H1 (cell line): ENCODE results near the gene ENOSF1. TPM values are rescaled to one million over a fixed set of nuclear protein-coding genes. Genes with fewer than 3 reads are reported as not detected.

Experiments
- CTCF ChIA-PET: fragments of 300-600 bp; sonication (Branson Sonifier 250); formaldehyde crosslinking; loops from one replicate; lab custom pipeline; 2021; ENCODE audit not compliant: partially characterized antibody; lab: Charles Lee
- POLR2A ChIA-PET: fragments of 300-600 bp; sonication (Branson Sonifier 250); formaldehyde crosslinking; loops from one replicate; lab custom pipeline; 2021; ENCODE audit warnings: inconsistent platforms; ENCODE audit not compliant: partially characterized antibody; lab: Charles Lee
- DNase-seq, 2 experiments: peaks; one replicate each; pipeline versions ENCODE4 v3.0.0 to v3.0.0-alpha.2; 2010 to 2022; ENCODE audit warnings: low spot score in 2 of 2, low read depth in 1 of 2, mixed read lengths in 1 of 2
- FAIRE-seq: peaks from 2 replicates; lab custom pipeline; 2011; peaks lifted over from hg19 to GRCh38; lab: Jason Lieb, UNC
- H2AFZ ChIP-seq: 2 replicates; pipeline ENCODE4 v1.8.1; 2012; ENCODE audit warnings: low read length, inconsistent platforms
- H2AK5ac ChIP-seq: 2 replicates; pipeline ENCODE4 v1.6.1; 2013; ENCODE audit warnings: low read depth, low read length
- H2BK120ac ChIP-seq: replicated peaks from 2 replicates; pipeline ENCODE3; 2013; ENCODE audit warnings: low read depth, low read length, inconsistent platforms
- H2BK12ac ChIP-seq: 2 replicates; pipeline ENCODE4 v1.6.1; 2013; ENCODE audit warnings: low read depth, low read length
- H2BK15ac ChIP-seq: 2 replicates; pipeline ENCODE4 v1.6.1; 2013; ENCODE audit warnings: low read length
- H2BK20ac ChIP-seq: 2 replicates; pipeline ENCODE4 v1.6.1; 2013; ENCODE audit warnings: low read length
- H2BK5ac ChIP-seq: 2 replicates; pipeline ENCODE4 v1.6.1; 2013; ENCODE audit warnings: low read depth, low read length
- H3K14ac ChIP-seq: 2 replicates; pipeline ENCODE4 v1.6.1; 2013; ENCODE audit warnings: inconsistent platforms; ENCODE audit not compliant: insufficient read length
- H3K18ac ChIP-seq: 2 replicates; pipeline ENCODE4 v1.6.1; 2013; ENCODE audit warnings: low read length; ENCODE audit errors: extremely low read depth
- H3K23ac ChIP-seq: 2 replicates; pipeline ENCODE4 v1.6.1; 2013; ENCODE audit warnings: inconsistent platforms; ENCODE audit not compliant: insufficient read length
- H3K23me2 ChIP-seq: 2 replicates; pipeline ENCODE4 v1.6.1; 2013; ENCODE audit warnings: low read depth, low read length
- H3K27ac ChIP-seq: 2 replicates; pipeline ENCODE4 v1.6.1; 2011; ENCODE audit warnings: low read depth, low read length, inconsistent platforms
- H3K27me3 ChIP-seq, 4 experiments: replicated peaks in 1 of 4; 1 replicate in 1 of 4; 2 replicates in 3 of 4; pipeline versions ENCODE4 v1.6.1 to v1.8.1; 2011 to 2013; ENCODE audit warnings: low read length in 3 of 4, mild to moderate bottlenecking in 3 of 4, inconsistent platforms in 2 of 4, mixed read lengths in 2 of 4, moderate library complexity in 1 of 4; ENCODE audit not compliant: control insufficient read depth in 3 of 4, insufficient read depth in 3 of 4; ENCODE audit errors: extremely low read depth in 1 of 4
- H3K36me3 ChIP-seq, 4 experiments: 2 replicates each; pipeline versions ENCODE4 v1.6.1 to v1.8.1; 2011 to 2013; ENCODE audit warnings: mild to moderate bottlenecking in 4 of 4, low read length in 3 of 4, moderate library complexity in 2 of 4, control low read depth in 1 of 4, inconsistent platforms in 1 of 4; ENCODE audit not compliant: insufficient read depth in 4 of 4, control insufficient read depth in 2 of 4
- H3K4ac ChIP-seq: replicated peaks from 2 replicates; pipeline ENCODE3; 2013; ENCODE audit warnings: low read length, low read depth, mixed read lengths, inconsistent platforms; ENCODE audit not compliant: insufficient read length
- H3K4me1 ChIP-seq, 4 experiments: replicated peaks in 1 of 4; 1 replicate in 1 of 4; 2 replicates in 3 of 4; pipeline versions ENCODE4 v1.6.1 to v1.8.1; 2011 to 2013; ENCODE audit warnings: low read length in 3 of 4, inconsistent platforms in 2 of 4, mixed read lengths in 1 of 4; ENCODE audit not compliant: insufficient read depth in 4 of 4, control insufficient read depth in 3 of 4
- H3K4me2 ChIP-seq, 2 experiments: 2 replicates each; pipeline versions ENCODE4 v1.6.1 to v1.8.1; 2011 to 2013; ENCODE audit warnings: low read depth in 2 of 2, low read length in 2 of 2, control low read depth in 1 of 2, inconsistent platforms in 1 of 2, mild to moderate bottlenecking in 1 of 2; ENCODE audit not compliant: insufficient read depth in 1 of 2
- H3K4me3 ChIP-seq, 4 experiments: fragments of 200-600, 300-600 bp in 1 of 4; sonication (generic), shearing (Covaris generic), sonication (Bioruptor Twin) in 1 of 4; 2 replicates each; pipeline versions ENCODE4 v1.5.1 to v1.8.1; 2011 to 2016; ENCODE audit warnings: low read length in 4 of 4, low read depth in 3 of 4, control low read depth in 2 of 4, inconsistent platforms in 2 of 4, mild to moderate bottlenecking in 2 of 4, mixed read lengths in 1 of 4, moderate library complexity in 1 of 4; ENCODE audit not compliant: insufficient read depth in 2 of 4; ENCODE audit errors: extremely low read depth in 1 of 4
- H3K56ac ChIP-seq: replicated peaks from 2 replicates; pipeline ENCODE3; 2013; ENCODE audit warnings: low read depth, mild to moderate bottlenecking, mixed read lengths, low read length, inconsistent platforms; ENCODE audit not compliant: insufficient read length
- H3K79me1 ChIP-seq: 2 replicates; pipeline ENCODE4 v1.6.1; 2013; ENCODE audit warnings: low read depth, low read length, control low read depth
- H3K79me2 ChIP-seq, 2 experiments: 2 replicates each; pipeline versions ENCODE4 v1.6.1 to v1.8.1; 2012 to 2013; ENCODE audit warnings: low read length in 2 of 2, mild to moderate bottlenecking in 2 of 2, inconsistent platforms in 1 of 2; ENCODE audit not compliant: insufficient read depth in 2 of 2, control insufficient read depth in 1 of 2
- H3K9ac ChIP-seq, 4 experiments: replicated peaks in 1 of 4; 1 replicate in 1 of 4; 2 replicates in 3 of 4; pipeline versions ENCODE4 v1.6.1 to v1.8.1; 2011 to 2013; ENCODE audit warnings: low read depth in 3 of 4, low read length in 3 of 4, control low read depth in 2 of 4, mild to moderate bottlenecking in 2 of 4, moderate library complexity in 2 of 4, inconsistent platforms in 1 of 4; ENCODE audit errors: extremely low read depth in 1 of 4
- H3K9me3 ChIP-seq, 2 experiments: 2 replicates each; pipeline versions ENCODE4 v1.6.1 to v1.8.1; 2012 to 2013; ENCODE audit warnings: mild to moderate bottlenecking in 2 of 2, moderate library complexity in 2 of 2, control low read depth in 1 of 2, inconsistent platforms in 1 of 2, low read depth in 1 of 2, low read length in 1 of 2, mixed read lengths in 1 of 2; ENCODE audit not compliant: insufficient read depth in 2 of 2
- H4K20me1 ChIP-seq, 2 experiments: replicated peaks in 1 of 2; 2 replicates each; pipeline versions ENCODE3 to v1.8.1; 2011 to 2013; ENCODE audit warnings: inconsistent platforms in 2 of 2, low read length in 2 of 2, mild to moderate bottlenecking in 1 of 2; ENCODE audit not compliant: insufficient read depth in 2 of 2, control insufficient read depth in 1 of 2
- H4K5ac ChIP-seq: 2 replicates; pipeline ENCODE4 v1.6.1; 2013; ENCODE audit warnings: low read length, low read depth, mixed read lengths, inconsistent platforms; ENCODE audit not compliant: insufficient read length
- H4K8ac ChIP-seq: 2 replicates; pipeline ENCODE4 v1.8.0; 2013; ENCODE audit warnings: mild to moderate bottlenecking, moderate library complexity, low read length, inconsistent platforms; ENCODE audit not compliant: insufficient read depth; ENCODE audit errors: extremely low read depth
- H4K91ac ChIP-seq: replicated peaks from 2 replicates; pipeline ENCODE3; 2013; ENCODE audit warnings: low read length, mixed read lengths, inconsistent platforms; ENCODE audit not compliant: insufficient read length
- BACH1 ChIP-seq: IDR thresholded peaks from 2 replicates; pipeline ENCODE4 v1.6.1; 2012; ENCODE audit warnings: low read length, improper control_type of control experiment
- POLR2AphosphoS5 ChIP-seq: IDR thresholded peaks from 2 replicates; pipeline ENCODE4 v1.6.1; 2011; ENCODE audit warnings: low read depth, low read length
- RFX5 ChIP-seq: IDR thresholded peaks from 2 replicates; pipeline ENCODE4 v1.6.1; 2011; ENCODE audit warnings: low read depth, low read length, improper control_type of control experiment, borderline replicate concordance
- WGBS, 2 experiments: shearing (Covaris generic) in 1 of 2; methylation state at CpG; one replicate each; pipeline versions ENCODE4 v1.1.6 to v1.1.7; 2013 to 2015; ENCODE audit warnings: low lambda C conversion rate in 2 of 2, mixed read lengths in 2 of 2, inconsistent platforms in 1 of 2, low coverage in 1 of 2, missing lambda C conversion rate in 1 of 2; ENCODE audit not compliant: insufficient replicate concordance in 2 of 2, insufficient coverage in 1 of 2, insufficient read length in 1 of 2; ENCODE audit errors: extremely low coverage in 1 of 2, missing lambda C conversion rate in 1 of 2; 5-methylcytosine and 5-hydroxymethylcytosine counted together
- polyA plus RNA-seq, 7 experiments: library from polyadenylated mRNA; depleted of rRNA in 3 of 7; stranded (reverse) in 5 of 7; unstranded in 2 of 7; fragments of >200 nt in 5 of 7; fragments of 200-250 nt in 2 of 7; gene quantifications; 1 replicate in 5 of 7; 2 replicates in 1 of 7; 4 replicates in 1 of 7; pipeline versions ENCODE4 v1.2.1 to v1.2.3, GENCODE V29; 2011 to 2013; ENCODE audit warnings: missing spikeins in 2 of 7, mixed read lengths in 2 of 7
- total RNA-seq: library from RNA; stranded (reverse); fragmentation: NEBNext Ultra II Directional; extraction: Animal tissue kit (Norgen Biotek cat#: 25700); gene quantifications from 2 replicates; pipeline ENCODE4 v1.2.1, GENCODE V29; 2021

Gene ENOSF1
- total and polyA plus RNA-seq, 2 of the 8 experiments (the other 6 are each of a cell fraction or from before 2014, with no cell fraction given): 15.4 to 26.4 TPM

- DNase-seq (no peak), FAIRE-seq (no peak)
- peaks cover 11 to 68% (median 54%) of the 10 kb centered on the region in 4 experiments for H3K36me3 ChIP-seq
- H3K14ac ChIP-seq: no peak overlapping the region
- H3K18ac ChIP-seq: no peak overlapping the region
- no peak overlapping the region for H2BK120ac ChIP-seq
- H3K4ac ChIP-seq: no peak overlapping the region
- no peak overlapping the region for H4K91ac ChIP-seq
- H4K8ac ChIP-seq: no peak overlapping the region
- H3K23me2 ChIP-seq: peaks cover 3% of the 10 kb centered on the region; the same call in 1 of the 2 replicates
- POLR2A ChIA-PET: interaction anchor here (0.8 to 2.4 kb wide), 3 partner anchors 13 to 21 kb away, joined by 3 to 14 read pairs (median 4); partner anchors contain the start of gene TYMS
- H4K5ac ChIP-seq: no peak overlapping the region
- no peak overlapping the region for H2BK12ac ChIP-seq
- peak; percentile 23; the same call in 1 of the 2 replicates for TF ChIP-seq POLR2AphosphoS5
- TF ChIP-seq BACH1: no peak
- no peak for TF ChIP-seq RFX5
- H3K4me2 ChIP-seq: no peak overlapping the region
- no peak overlapping the region for H3K27ac ChIP-seq
- H3K27me3 ChIP-seq: no peaks in the 10 kb centered on the region
- H3K79me1 ChIP-seq: peaks cover 4% of the 10 kb centered on the region; the same call in 1 of the 2 replicates
- no peak overlapping the region for H2AK5ac ChIP-seq
- no peak overlapping the region for H2BK5ac ChIP-seq
- no peak overlapping the region for H3K56ac ChIP-seq
- peaks cover 4 to 12% of the 10 kb centered on the region in 2 experiments for H4K20me1 ChIP-seq
- H2BK20ac ChIP-seq: no peak overlapping the region
- no peak overlapping the region for H3K4me3 ChIP-seq
- H2AFZ ChIP-seq: no peak overlapping the region
- no peaks in the 10 kb centered on the region for H3K4me1 ChIP-seq
- 94% methylated on average over 11 of the region's 11 CpGs; no CpG with 5 or more reads in 1 of the 2 experiments for WGBS, 2 experiments
- H3K9me3 ChIP-seq: no peaks in the 10 kb centered on the region
- no peak overlapping the region for H3K23ac ChIP-seq
- H3K9ac ChIP-seq: no peak overlapping the region
- H2BK15ac ChIP-seq: no peak overlapping the region
- CTCF ChIA-PET: interaction anchor here (0.8 to 1.4 kb wide), 8 partner anchors 9 to 75 kb away, joined by 3 to 4 read pairs (median 3); no protein-coding TSS in a partner anchor
- peaks cover 0 to 13% of the 10 kb centered on the region in 2 experiments; a peak in 2 of 4 replicates for H3K79me2 ChIP-seq
Measured at GRCh38 chr18:670522-670921, 41.9 kb downstream of the ENOSF1 start.
